Endothelial cell of umbilical vein (primary cell): ENCODE results near the gene PPFIBP1. TPM values are rescaled to one million over a fixed set of nuclear protein-coding genes. Genes with fewer than 3 reads are reported as not detected.

Experiments
- Bru-seq: library from RNA; stranded (reverse); fragments of 400-500 nt; gene quantifications from one replicate; lab custom pipeline; 2021; lab: Mats Ljungman, UMichigan
- BruChase-seq, 2 experiments: library from RNA; stranded (reverse); fragments of 400-500 nt; gene quantifications; one replicate each; lab custom pipeline; 2021; lab: Mats Ljungman, UMichigan
- BruUV-seq: library from RNA; stranded (reverse); fragments of 400-500 nt; replicated peaks from 2 replicates; lab custom pipeline; 2021; lab: Mats Ljungman, UMichigan
- CTCF ChIA-PET: fragments of 300-600, 350-600 bp; sonication (Branson Sonifier 250); formaldehyde crosslinking; loops from one replicate; lab custom pipeline; 2021; ENCODE audit warnings: antibody characterized with exemption, inconsistent platforms; lab: Charles Lee
- POLR2A ChIA-PET: fragments of 300-600, 350-600 bp; sonication (Branson Sonifier 250); formaldehyde crosslinking; loops from one replicate; lab custom pipeline; 2021; ENCODE audit warnings: antibody characterized with exemption, inconsistent platforms; lab: Charles Lee
- DNase-seq: peaks from one replicate; pipeline ENCODE4 v3.0.0-alpha.2; 2011; ENCODE audit warnings: low read depth, low spot score
- FAIRE-seq: peaks from 2 replicates; lab custom pipeline; 2011; peaks lifted over from hg19 to GRCh38; lab: Jason Lieb, UNC
- H2AFZ ChIP-seq: 2 replicates; pipeline ENCODE4 v1.6.0; 2012; ENCODE audit warnings: low read depth, low read length, control low read depth, inconsistent platforms
- H3K27ac ChIP-seq: 2 replicates; pipeline ENCODE4 v1.5.1; 2011; ENCODE audit warnings: low read depth, mild to moderate bottlenecking, control low read depth, low read length, moderate library complexity; ENCODE audit not compliant: insufficient read depth
- H3K27me3 ChIP-seq, 2 experiments: 2 replicates each; pipeline versions ENCODE4 v1.6.0 to v1.6.1; 2011; ENCODE audit warnings: low read length in 2 of 2, mixed read lengths in 1 of 2; ENCODE audit not compliant: control insufficient read depth in 2 of 2, insufficient read depth in 2 of 2
- H3K36me3 ChIP-seq, 2 experiments: 2 replicates in 1 of 2; 3 replicates in 1 of 2; pipeline ENCODE4 v1.5.1; 2011; ENCODE audit warnings: low read length in 2 of 2, mild to moderate bottlenecking in 1 of 2, moderate library complexity in 1 of 2; ENCODE audit not compliant: control insufficient read depth in 2 of 2, insufficient read depth in 2 of 2; ENCODE audit errors: extremely low read depth in 1 of 2
- H3K4me1 ChIP-seq: 3 replicates; pipeline ENCODE4 v1.5.1; 2011; ENCODE audit warnings: mild to moderate bottlenecking, low read length; ENCODE audit not compliant: control insufficient read depth, insufficient read depth; ENCODE audit errors: extremely low read depth
- H3K4me2 ChIP-seq: 2 replicates; pipeline ENCODE4 v1.6.1; 2011; ENCODE audit warnings: low read length, control low read depth, mixed read lengths; ENCODE audit not compliant: insufficient read depth
- H3K4me3 ChIP-seq, 3 experiments: fragments of 200-600 bp in 1 of 3; sonication (generic), shearing (Covaris generic) in 1 of 3; replicated peaks in 1 of 3; 2 replicates each; pipeline ENCODE4 v1.5.1; 2011 to 2016; ENCODE audit warnings: control low read depth in 3 of 3, low read length in 3 of 3, mild to moderate bottlenecking in 2 of 3, inconsistent platforms in 1 of 3, low read depth in 1 of 3, moderate library complexity in 1 of 3; ENCODE audit not compliant: insufficient read depth in 1 of 3
- H3K79me2 ChIP-seq: 2 replicates; pipeline ENCODE4 v1.6.0; 2012; ENCODE audit warnings: low read length, inconsistent platforms; ENCODE audit not compliant: control insufficient read depth, insufficient read depth
- H3K9ac ChIP-seq: replicated peaks from 2 replicates; pipeline ENCODE3; 2011; ENCODE audit warnings: low read length, control low read depth; ENCODE audit not compliant: insufficient read depth; ENCODE audit errors: extremely low read depth
- H3K9me1 ChIP-seq: replicated peaks from 3 replicates; pipeline ENCODE4 v1.6.0; 2011; ENCODE audit warnings: mild to moderate bottlenecking, low read length; ENCODE audit not compliant: control insufficient read depth, insufficient read depth; ENCODE audit errors: extremely low read depth
- H3K9me3 ChIP-seq: replicated peaks from 2 replicates; pipeline ENCODE4 v1.5.1; 2012; ENCODE audit warnings: low read length, inconsistent platforms; ENCODE audit not compliant: control insufficient read depth, insufficient read depth
- H4K20me1 ChIP-seq: replicated peaks from 2 replicates; pipeline ENCODE3; 2011; ENCODE audit warnings: mild to moderate bottlenecking, low read length; ENCODE audit not compliant: control insufficient read depth, insufficient read depth; ENCODE audit errors: extremely low read depth
- EZH2 ChIP-seq: IDR thresholded peaks from 2 replicates; pipeline ENCODE4 v1.6.1; 2012; ENCODE audit warnings: borderline replicate concordance, low read depth, mild to moderate bottlenecking, moderate library complexity, low read length, inconsistent platforms; ENCODE audit not compliant: severe bottlenecking
- FOS ChIP-seq: IDR thresholded peaks from 2 replicates; pipeline ENCODE4 v1.6.1; 2011; ENCODE audit warnings: mild to moderate bottlenecking, low read length, moderate library complexity, borderline replicate concordance; ENCODE audit not compliant: insufficient read depth
- GATA2 ChIP-seq: IDR thresholded peaks from 2 replicates; pipeline ENCODE4 v1.7.0; 2011; ENCODE audit warnings: low read depth, mild to moderate bottlenecking, moderate library complexity, mixed read lengths, low read length; ENCODE audit not compliant: insufficient read length, insufficient read depth
- JUN ChIP-seq: IDR thresholded peaks from 2 replicates; pipeline ENCODE4 v1.6.1; 2011; ENCODE audit warnings: borderline replicate concordance, low read depth; ENCODE audit not compliant: insufficient read length, insufficient read depth
- MYC ChIP-seq: IDR thresholded peaks from one replicate; pipeline ENCODE4 v1.6.1; 2011; ENCODE audit warnings: mild to moderate bottlenecking, low read depth, low read length
- POLR2A ChIP-seq: IDR thresholded peaks from 2 replicates; pipeline ENCODE4 v1.6.1; 2012; ENCODE audit warnings: low read depth, mild to moderate bottlenecking, control low read depth, low read length
- POLR2AphosphoS5 ChIP-seq: IDR thresholded peaks from 2 replicates; pipeline ENCODE4 v1.6.1; 2012; ENCODE audit warnings: low read depth, mild to moderate bottlenecking, control low read depth, low read length, moderate library complexity; ENCODE audit not compliant: insufficient read depth
- dilution Hi-C: fragments of 300-500 bp; cut with MboI; formaldehyde crosslinking; loops from one replicate; pipeline ENCODE4 v1.15.0; 2019; ENCODE audit warnings: low sequenced_read_pairs; ENCODE audit not compliant: extremely low pct_ligation_motif_present
- intact Hi-C: fragments of 100-400 bp; cut with micrococcal nuclease; formaldehyde crosslinking; loops from one replicate; pipeline ENCODE4 v1.10.0; 2022
- long read RNA-seq: library from polyadenylated mRNA; stranded (forward); transcript quantifications from one replicate; pipeline ENCODE4 v2.0.0, GENCODE V29; 2021
- polyA minus RNA-seq, 3 experiments: library from RNA; depleted of rRNA, polyadenylated mRNA; stranded (reverse); fragments of >200 nt; gene quantifications; 1 replicate in 1 of 3; 2 replicates in 2 of 3; pipeline ENCODE4 v1.2.3, GENCODE V29; 2011
- polyA plus RNA-seq, 4 experiments: library from polyadenylated mRNA; depleted of rRNA in 3 of 4; stranded (reverse) in 3 of 4; unstranded in 1 of 4; fragments of >200 nt; gene quantifications; 2 replicates each; pipeline versions ENCODE4 v1.2.1 to v1.2.3, GENCODE V29; 2011 to 2012; ENCODE audit warnings: missing spikeins in 1 of 4
- total RNA-seq: library from RNA; stranded (reverse); gene quantifications from 2 replicates; pipeline ENCODE4 v1.2.3, GENCODE V29; 2021
- TF ChIP-seq, protein P1 (sequence below), 2 donors: IDR thresholded peaks; 1 replicate in 1 of 2; 2 replicates in 1 of 2; pipeline ENCODE4 v1.5.1; 2011; ENCODE audit warnings: low read length in 2 of 2, mild to moderate bottlenecking in 2 of 2, moderate library complexity in 2 of 2, control low read depth in 1 of 2, inconsistent platforms in 1 of 2, low read depth in 1 of 2; ENCODE audit not compliant: insufficient read depth in 1 of 2; ENCODE audit errors: extremely low read depth in 1 of 2
- TF ChIP-seq, protein P2 (sequence below): IDR thresholded peaks from 2 replicates; pipeline ENCODE4 v1.6.1; 2011; ENCODE audit not compliant: insufficient read depth, insufficient read length

PPFIBP1 gene
- total RNA-seq, result 154 TPM in 2 replicates
- polyA plus RNA-seq, result 37.2 and 45.5 TPM in 2 replicates
- polyA plus RNA-seq (2011; cell fraction: cytosol; rRNA removed), result 41.7 and 42.3 TPM in 2 replicates
- 179 and 233 TPM in 2 replicates for polyA plus RNA-seq (2011; cell fraction: nucleus; rRNA removed)
- polyA plus RNA-seq (2012), result 84.8 and 122 TPM in 2 replicates
- polyA minus RNA-seq, result 182 and 216 TPM in 2 replicates
- 8.4 TPM for polyA minus RNA-seq (2011; cell fraction: cytosol; rRNA and poly(A)+ RNA removed)
- polyA minus RNA-seq (2011; cell fraction: nucleus; rRNA and poly(A)+ RNA removed), result 280 and 362 TPM in 2 replicates
- Bru-seq, nascent RNA, result percentile 95 among the genes with signal in this experiment
- BruChase-seq, experiment 1, labeled RNA remaining after a 6-hour chase, result percentile 88 among the genes with signal in this experiment
- percentile 90 among the genes with signal in this experiment for BruChase-seq, experiment 2, labeled RNA remaining after a 2-hour chase
- long read RNA-seq, full-length matches to known transcripts, result 4 of 75 reads
- long read RNA-seq, partial matches to known transcripts, result 19 of 75 reads
- long read RNA-seq, other reads (novel, unspliced or antisense), result 52 of 75 reads

GRCh38 chr12:27523642-27524493, at the start of gene PPFIBP1:
Gene PPFIBP1, plus strand, starts transcription at chr12:27524206. Its CDS starts 109,191 bp downstream, at chr12:27633397.
- Histone ChIP-seq H3K36me3 (no peaks in the 10 kb centered on the region), H3K4me1 (peaks cover 25% of the 10 kb centered on the region), H3K27ac (peak within 1 kb of the TSS; percentile 77), H3K4me3 (peak within 1 kb of the TSS; percentile 65 to 95 (median 80)), H4K20me1 (no peaks in the 10 kb centered on the region), H3K9me3 (no peaks in the 10 kb centered on the region), H3K9me1 (no peaks in the 10 kb centered on the region), H3K4me2 (peak within 1 kb of the TSS; percentile 90), H2AFZ (peak within 1 kb of the TSS; percentile 65), H3K27me3 (no peaks in the 10 kb centered on the region), H3K9ac (peak within 1 kb of the TSS; percentile 88), H3K79me2 (peaks cover 44% of the 10 kb centered on the region)
- DNase-seq (peak; percentile 99), FAIRE-seq (peak; percentile 82)
- intact Hi-C loops (loop anchor here (1.0 to 2.0 kb wide), 5 partner anchors 50 to 111 kb away; no protein-coding TSS in a partner anchor), dilution Hi-C loops (no loop called here)
- TF ChIP-seq GATA2 (no peak), JUN (peak; percentile 12), POLR2A (peak; percentile 90), MYC (no peak), FOS (peak; percentile 5), EZH2 (no peak), POLR2AphosphoS5 (peak; percentile 84)
- TF ChIP-seq, protein P1, sequence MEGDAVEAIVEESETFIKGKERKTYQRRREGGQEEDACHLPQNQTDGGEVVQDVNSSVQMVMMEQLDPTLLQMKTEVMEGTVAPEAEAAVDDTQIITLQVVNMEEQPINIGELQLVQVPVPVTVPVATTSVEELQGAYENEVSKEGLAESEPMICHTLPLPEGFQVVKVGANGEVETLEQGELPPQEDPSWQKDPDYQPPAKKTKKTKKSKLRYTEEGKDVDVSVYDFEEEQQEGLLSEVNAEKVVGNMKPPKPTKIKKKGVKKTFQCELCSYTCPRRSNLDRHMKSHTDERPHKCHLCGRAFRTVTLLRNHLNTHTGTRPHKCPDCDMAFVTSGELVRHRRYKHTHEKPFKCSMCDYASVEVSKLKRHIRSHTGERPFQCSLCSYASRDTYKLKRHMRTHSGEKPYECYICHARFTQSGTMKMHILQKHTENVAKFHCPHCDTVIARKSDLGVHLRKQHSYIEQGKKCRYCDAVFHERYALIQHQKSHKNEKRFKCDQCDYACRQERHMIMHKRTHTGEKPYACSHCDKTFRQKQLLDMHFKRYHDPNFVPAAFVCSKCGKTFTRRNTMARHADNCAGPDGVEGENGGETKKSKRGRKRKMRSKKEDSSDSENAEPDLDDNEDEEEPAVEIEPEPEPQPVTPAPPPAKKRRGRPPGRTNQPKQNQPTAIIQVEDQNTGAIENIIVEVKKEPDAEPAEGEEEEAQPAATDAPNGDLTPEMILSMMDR (IDR thresholded peaks at IDR 0.05; ENCODE audit: extremely low read depth in 1 of 2, insufficient read depth in 1 of 2, low read depth in 1 of 2, low read length in 2 of 2), result peak in 1 of 2 donors; percentile 49
- TF ChIP-seq, protein P2, sequence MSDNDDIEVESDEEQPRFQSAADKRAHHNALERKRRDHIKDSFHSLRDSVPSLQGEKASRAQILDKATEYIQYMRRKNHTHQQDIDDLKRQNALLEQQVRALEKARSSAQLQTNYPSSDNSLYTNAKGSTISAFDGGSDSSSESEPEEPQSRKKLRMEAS, result peak; percentile 2
- TSS peak; percentile 76 for BruUV-seq
- ChIA-PET POLR2A (interaction anchor here (0.5 to 2.6 kb wide), 7 partner anchors 20 to 104 kb away, joined by 3 to 20 read pairs (median 9); no protein-coding TSS in a partner anchor), CTCF (interaction anchor here (0.7 to 3.5 kb wide), 25 partner anchors 10 to 158 kb away, joined by 3 to 53 read pairs (median 5); no protein-coding TSS in a partner anchor)
